Panc1 (cell line): ENCODE measurements around the gene UBAC2. TPM values are rescaled to one million over a fixed set of nuclear protein-coding genes. Genes with fewer than 3 reads are reported as not detected.

ENCODE experiments used
- ATAC-seq: fragments of 200-7000 bp; cut with Tn5 transposase; 2 replicates; pipeline ENCODE4 v1.9.1; 2020; ENCODE audit warnings: mild to moderate bottlenecking, moderate library complexity
- BruUV-seq: library from RNA; stranded (reverse); fragments of 400-500 nt; replicated peaks from 2 replicates; lab custom pipeline; 2021; lab: Mats Ljungman, UMichigan
- CTCF ChIA-PET: fragments of 300-600 bp; sonication (Branson Sonifier 250); formaldehyde crosslinking; loops from one replicate; lab custom pipeline; 2022; ENCODE audit warnings: antibody characterized with exemption; lab: Charles Lee
- POLR2A ChIA-PET: fragments of 300-600 bp; sonication (Branson Sonifier 250); formaldehyde crosslinking; loops from one replicate; lab custom pipeline; 2022; ENCODE audit warnings: antibody characterized with exemption; lab: Charles Lee
- DNase-seq: peaks from one replicate; pipeline ENCODE4 v3.0.0-alpha.2; 2010; ENCODE audit warnings: low read depth, low spot score
- H3K27ac ChIP-seq: 2 replicates; pipeline ENCODE4 v1.5.1; 2011; ENCODE audit warnings: mild to moderate bottlenecking, low read length, inconsistent platforms
- H3K27me3 ChIP-seq: fragments of 200-500 bp; sonication (Bioruptor generic); 2 replicates; pipeline ENCODE4 v1.6.0; 2014; ENCODE audit warnings: low read length, inconsistent platforms; ENCODE audit not compliant: control insufficient read depth, insufficient read depth
- H3K36me3 ChIP-seq: fragments of 200-500 bp; sonication (Bioruptor generic); 2 replicates; pipeline ENCODE4 v1.5.1; 2014; ENCODE audit warnings: inconsistent platforms, mild to moderate bottlenecking, low read length, moderate library complexity; ENCODE audit not compliant: control insufficient read depth, insufficient read depth
- H3K4me1 ChIP-seq: 2 replicates; pipeline ENCODE4 v1.5.1; 2011; ENCODE audit warnings: inconsistent platforms, mild to moderate bottlenecking, low read length, moderate library complexity; ENCODE audit not compliant: control insufficient read depth, insufficient read depth
- H3K4me3 ChIP-seq, 2 experiments: 2 replicates each; pipeline ENCODE4 v1.5.1; 2011 to 2012; ENCODE audit warnings: low read depth in 2 of 2, low read length in 2 of 2, mild to moderate bottlenecking in 2 of 2, inconsistent platforms in 1 of 2, moderate library complexity in 1 of 2
- H3K9me3 ChIP-seq: fragments of 200-500 bp; sonication (Bioruptor generic); 2 replicates; pipeline ENCODE4 v1.5.1; 2014; ENCODE audit warnings: low read depth, mild to moderate bottlenecking, inconsistent platforms, low read length, moderate library complexity; ENCODE audit not compliant: control insufficient read depth, insufficient read depth
- CTCF ChIP-seq: fragments of 450-650 bp; IDR thresholded peaks from 2 replicates; pipeline ENCODE4 v1.5.1; 2017; ENCODE audit warnings: mild to moderate bottlenecking
- POLR2AphosphoS5 ChIP-seq: IDR thresholded peaks from 2 replicates; pipeline ENCODE4 v1.6.1; 2012; ENCODE audit warnings: mild to moderate bottlenecking, low read depth, low read length, moderate library complexity
- REST ChIP-seq, 2 experiments: IDR thresholded peaks; 2 replicates each; pipeline ENCODE4 v1.6.1; 2011 to 2012; ENCODE audit warnings: low read depth in 2 of 2, control low read depth in 1 of 2, low read length in 1 of 2, mild to moderate bottlenecking in 1 of 2, moderate library complexity in 1 of 2; ENCODE audit not compliant: insufficient read depth in 1 of 2
- SIN3A ChIP-seq: IDR thresholded peaks from 2 replicates; pipeline ENCODE4 v1.6.1; 2012; ENCODE audit warnings: low read depth, mild to moderate bottlenecking, low read length, moderate library complexity, borderline replicate concordance; ENCODE audit not compliant: insufficient read depth
- TCF7L2 ChIP-seq: IDR thresholded peaks from 2 replicates; pipeline ENCODE4 v1.6.1; 2011; ENCODE audit warnings: mild to moderate bottlenecking, low read depth, low read length, inconsistent platforms
- in situ Hi-C: cut with HindIII; loops from 2 replicates; pipeline ENCODE4 v1.10.0; 2016; ENCODE audit warnings: low sequenced_read_pairs, low pct_unique_long_range_greater_than_20kb
- intact Hi-C: fragments of 100-400 bp; cut with micrococcal nuclease; formaldehyde crosslinking; loops from one replicate; pipeline ENCODE4 v1.10.0; 2022; ENCODE audit not compliant: unreplicated experiment
- total RNA-seq: library from RNA; stranded (reverse); gene quantifications from one replicate; pipeline ENCODE4 v1.2.1, GENCODE V29; 2021; ENCODE audit not compliant: unreplicated experiment

The UBAC2 gene
- total RNA-seq, 1 experiment from 2014 or later = 40.8 TPM

DNA sequence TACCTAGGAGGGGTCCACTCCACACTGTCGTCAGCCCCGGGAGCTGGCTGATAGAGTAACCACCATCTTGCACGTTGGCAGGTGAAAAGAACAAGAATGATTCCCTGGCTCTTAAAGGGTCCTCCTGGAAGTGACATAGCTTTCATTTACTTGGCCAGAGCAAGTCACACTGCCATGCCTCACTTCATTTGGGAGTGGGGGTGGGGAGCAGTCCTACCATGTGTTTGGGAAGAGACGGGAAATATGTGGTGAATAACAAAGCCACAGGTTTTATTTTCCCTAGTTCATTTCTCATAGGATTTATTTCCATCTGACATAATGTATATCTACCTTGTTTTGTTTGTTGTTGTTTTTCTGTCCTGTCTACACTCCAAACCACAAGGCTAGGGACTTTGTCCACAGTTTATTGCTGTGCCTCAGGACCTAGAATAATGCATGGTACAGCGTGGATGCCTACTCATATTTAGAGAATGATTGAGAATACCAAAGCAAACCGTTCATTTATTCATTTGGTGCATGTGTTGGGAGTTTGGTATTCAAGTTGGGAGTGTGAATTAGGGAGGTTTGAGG is 26.8 kb downstream of the UBAC2 start:
- in situ Hi-C loops = no loop called here
- intact Hi-C loops = no loop called here
- ATAC-seq (peak; percentile 45; the same call in 1 of the 2 replicates), DNase-seq (no peak)
- Histone ChIP-seq H3K27ac (peak overlapping the region; percentile 31; the same call in 1 of the 2 replicates), H3K27me3 (no peaks in the 10 kb centered on the region), H3K9me3 (no peaks in the 10 kb centered on the region), H3K4me3 (no peak overlapping the region), H3K4me1 (peaks cover 22% of the 10 kb centered on the region), H3K36me3 (no peaks in the 10 kb centered on the region)
- POLR2A ChIA-PET = interaction anchor here (0.6 kb wide), 1 partner anchor 328 kb away, joined by 3 read pairs; no protein-coding TSS in a partner anchor
- CTCF ChIA-PET = no interaction called here
- no TSS peak for BruUV-seq
- TF ChIP-seq POLR2AphosphoS5 = no peak
- no peak for TF ChIP-seq TCF7L2
- no peak for TF ChIP-seq REST (IDR thresholded peaks at IDR 0.05; ENCODE audit: insufficient read depth in 1 of 2, low read depth in 2 of 2, low read length in 1 of 2)
- no peak for TF ChIP-seq SIN3A
- TF ChIP-seq CTCF = no peak

DNA sequence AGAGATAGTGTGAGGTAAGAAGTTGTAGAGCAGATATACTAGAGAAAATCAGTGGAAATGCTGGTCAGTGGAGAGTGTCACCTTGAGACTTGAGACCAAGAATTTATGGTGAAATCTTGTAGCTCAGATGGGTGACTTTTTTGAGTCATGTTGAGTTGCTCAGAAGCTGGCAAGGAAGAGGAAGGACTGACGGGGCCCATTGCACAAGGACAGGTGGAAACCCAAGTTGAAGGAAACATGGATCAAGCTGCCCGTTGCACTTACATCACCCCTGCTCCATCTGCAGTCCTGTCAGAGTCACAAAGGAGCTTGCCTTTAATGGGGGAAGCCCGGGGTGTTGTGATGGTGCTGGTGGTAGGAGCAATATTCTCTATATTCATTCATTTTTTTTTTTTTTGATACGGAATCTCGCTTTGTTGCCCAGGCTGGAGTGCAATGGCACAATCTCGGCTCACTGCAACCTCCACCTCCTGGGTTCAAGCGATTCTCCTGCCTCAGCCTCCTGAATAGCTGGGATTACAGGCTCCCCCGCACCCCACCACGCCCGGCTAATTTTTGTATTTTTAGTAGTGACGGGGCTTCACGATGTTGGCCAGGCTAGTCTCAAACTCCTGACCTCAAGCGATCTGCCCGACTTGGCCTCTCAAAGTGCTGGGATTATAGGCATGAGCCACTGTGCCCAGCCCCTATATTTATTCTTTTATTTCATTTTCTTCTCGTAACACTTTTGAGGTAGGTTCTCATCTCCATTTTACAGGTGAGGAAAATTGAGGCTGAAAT is 27.4 kb downstream of the UBAC2 start:
- Histone ChIP-seq H3K4me1 (peaks cover 22% of the 10 kb centered on the region), H3K27me3 (no peaks in the 10 kb centered on the region), H3K9me3 (no peaks in the 10 kb centered on the region), H3K36me3 (no peaks in the 10 kb centered on the region), H3K4me3 (no peak overlapping the region), H3K27ac (peak overlapping the region; percentile 42)
- POLR2A ChIA-PET = no interaction called here
- in situ Hi-C loops (no loop called here), intact Hi-C loops (no loop called here)
- TF ChIP-seq SIN3A (no peak), CTCF (no peak), REST (IDR thresholded peaks at IDR 0.05; ENCODE audit: insufficient read depth in 1 of 2, low read depth in 2 of 2, low read length in 1 of 2) (no peak), TCF7L2 (no peak)
- ATAC-seq = no peak
- no peak for DNase-seq
- CTCF ChIA-PET = no interaction called here
- no TSS peak for BruUV-seq
